Measurements from ENCODE around the gene LTB4R2.

The LTB4R2 gene

DNA sequence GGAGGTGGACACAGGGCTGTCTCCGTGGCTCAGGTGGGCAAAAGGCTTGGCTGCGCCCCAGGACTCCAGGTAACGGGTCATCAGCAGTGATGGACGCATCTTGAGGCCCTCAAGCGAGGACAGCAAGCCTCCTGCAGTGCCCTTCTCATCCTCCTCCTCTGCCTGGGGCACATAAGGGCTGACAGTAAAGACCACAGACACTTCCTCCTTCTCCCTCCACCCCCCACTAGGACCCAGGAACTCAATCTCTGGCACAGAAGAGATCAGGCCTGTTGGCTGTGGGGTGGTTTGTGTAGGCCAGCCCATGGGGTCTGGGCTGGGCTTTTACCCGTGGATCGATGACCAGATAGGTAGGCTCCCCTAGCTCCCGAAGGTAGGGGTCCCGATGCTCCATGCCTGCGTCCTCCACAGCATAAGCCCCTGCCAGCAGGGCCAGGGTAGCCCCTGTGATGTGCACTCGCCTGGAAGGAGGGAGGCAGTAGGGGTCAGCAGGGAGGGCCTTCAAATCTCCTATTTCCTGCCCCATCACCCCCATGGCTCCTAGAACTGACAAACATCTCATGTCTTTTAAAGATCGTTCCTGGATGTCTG lies 19.2 kb downstream of the LTB4R2 start:
- no peak for DNase-seq (ENCODE audit: low read depth)
- TF ChIP-seq, protein P1, sequence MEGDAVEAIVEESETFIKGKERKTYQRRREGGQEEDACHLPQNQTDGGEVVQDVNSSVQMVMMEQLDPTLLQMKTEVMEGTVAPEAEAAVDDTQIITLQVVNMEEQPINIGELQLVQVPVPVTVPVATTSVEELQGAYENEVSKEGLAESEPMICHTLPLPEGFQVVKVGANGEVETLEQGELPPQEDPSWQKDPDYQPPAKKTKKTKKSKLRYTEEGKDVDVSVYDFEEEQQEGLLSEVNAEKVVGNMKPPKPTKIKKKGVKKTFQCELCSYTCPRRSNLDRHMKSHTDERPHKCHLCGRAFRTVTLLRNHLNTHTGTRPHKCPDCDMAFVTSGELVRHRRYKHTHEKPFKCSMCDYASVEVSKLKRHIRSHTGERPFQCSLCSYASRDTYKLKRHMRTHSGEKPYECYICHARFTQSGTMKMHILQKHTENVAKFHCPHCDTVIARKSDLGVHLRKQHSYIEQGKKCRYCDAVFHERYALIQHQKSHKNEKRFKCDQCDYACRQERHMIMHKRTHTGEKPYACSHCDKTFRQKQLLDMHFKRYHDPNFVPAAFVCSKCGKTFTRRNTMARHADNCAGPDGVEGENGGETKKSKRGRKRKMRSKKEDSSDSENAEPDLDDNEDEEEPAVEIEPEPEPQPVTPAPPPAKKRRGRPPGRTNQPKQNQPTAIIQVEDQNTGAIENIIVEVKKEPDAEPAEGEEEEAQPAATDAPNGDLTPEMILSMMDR (IDR thresholded peaks at IDR 0.05; ENCODE audit: control insufficient read depth, extremely low read depth, insufficient read depth), result no peak
- H3K4me3 ChIP-seq (ENCODE audit: low read depth, low read length), result no peak overlapping the region

DNA sequence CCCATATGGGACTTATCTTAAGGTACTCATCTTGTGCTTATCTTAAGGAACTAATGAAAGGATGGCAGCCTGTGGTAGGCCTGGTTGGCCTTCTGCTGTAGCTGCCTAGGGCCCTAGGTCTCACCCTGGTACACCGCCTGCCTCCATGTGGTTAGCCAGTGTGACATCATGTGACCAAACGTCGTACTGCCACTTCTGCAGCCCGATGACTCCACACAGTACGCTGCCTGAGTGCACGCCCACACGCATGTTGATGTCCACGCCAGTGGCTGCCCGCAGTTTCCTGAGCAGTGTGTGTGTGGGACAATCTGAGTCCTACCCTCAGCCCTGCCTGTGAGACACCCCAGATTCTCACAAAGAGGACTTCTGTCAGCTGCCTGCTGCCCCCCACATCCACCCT lies 19.8 kb downstream of the LTB4R2 start:
- no peak for DNase-seq (ENCODE audit: low read depth)
- no peak overlapping the region for H3K4me3 ChIP-seq (ENCODE audit: low read depth, low read length)
- TF ChIP-seq, protein P1 (IDR thresholded peaks at IDR 0.05; ENCODE audit: control insufficient read depth, extremely low read depth, insufficient read depth), result no peak

DNA sequence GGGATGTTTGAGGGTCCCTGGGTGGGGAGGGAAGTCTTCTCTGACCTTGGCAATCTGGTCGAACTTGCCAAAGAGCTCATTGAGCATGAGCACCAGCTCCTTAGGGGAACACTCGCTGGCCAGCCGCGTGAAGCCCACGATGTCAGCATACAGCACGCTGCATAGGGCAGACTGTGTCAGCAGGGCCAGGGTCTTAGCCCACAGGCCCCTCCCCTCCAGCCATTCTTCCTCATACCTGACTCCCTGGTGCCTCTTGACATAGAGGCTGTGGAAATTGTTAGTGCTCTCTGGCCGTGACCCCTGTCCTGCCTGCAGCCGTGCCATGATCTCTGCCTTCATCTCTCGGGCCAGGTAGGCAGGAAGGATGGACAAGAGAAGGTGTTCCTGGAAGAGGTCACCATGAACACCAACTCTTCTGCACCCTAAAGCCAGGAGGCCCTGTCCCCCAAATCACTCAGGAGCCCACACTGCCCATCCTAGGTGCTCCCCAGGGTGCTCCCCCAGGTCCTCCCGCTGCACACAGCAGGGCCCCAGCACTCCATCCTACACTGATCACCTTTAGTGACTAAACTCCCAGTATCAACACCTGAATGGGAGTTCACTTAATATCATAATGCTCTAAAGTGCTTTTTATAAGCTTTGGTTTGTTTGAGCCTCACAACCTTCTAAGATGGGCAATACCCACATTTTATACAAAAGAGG lies 21.2 kb downstream of the LTB4R2 start:
- no peak overlapping the region for H3K4me3 ChIP-seq (ENCODE audit: low read depth, low read length)
- TF ChIP-seq, protein P1 (IDR thresholded peaks at IDR 0.05; ENCODE audit: control insufficient read depth, extremely low read depth, insufficient read depth), result no peak
- DNase-seq (ENCODE audit: low read depth), result no peak

DNA sequence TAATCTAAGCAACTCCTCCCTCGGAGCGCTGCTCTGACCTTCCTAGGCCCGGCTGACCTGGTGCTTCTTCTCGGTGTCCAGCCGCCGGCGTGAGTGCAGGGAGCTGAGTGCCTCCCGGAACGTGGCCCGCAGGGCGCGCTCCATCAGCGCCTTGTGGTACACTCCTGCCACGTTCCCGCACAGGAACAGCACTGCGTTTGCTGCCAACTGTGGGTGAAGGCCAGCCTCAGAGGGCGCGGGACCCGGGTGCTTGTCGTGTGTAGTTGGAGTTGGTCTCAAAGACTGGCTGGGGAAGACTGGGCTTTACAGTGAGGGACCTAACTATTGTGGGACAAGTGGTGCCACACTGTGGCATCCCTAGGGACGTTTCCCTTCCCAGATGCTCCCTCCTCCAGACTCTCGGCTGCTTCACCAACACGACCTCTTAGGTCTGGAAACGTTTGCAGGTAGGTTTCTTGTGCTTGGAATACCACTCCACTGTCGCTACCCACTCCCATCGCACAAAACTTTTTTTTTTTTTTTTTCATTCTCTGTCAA lies 21.9 kb downstream of the LTB4R2 start:
- TF ChIP-seq, protein P1 (IDR thresholded peaks at IDR 0.05; ENCODE audit: control insufficient read depth, extremely low read depth, insufficient read depth), result no peak
- no peak for DNase-seq (ENCODE audit: low read depth)
- H3K4me3 ChIP-seq (ENCODE audit: low read depth, low read length), result no peak overlapping the region

DNA sequence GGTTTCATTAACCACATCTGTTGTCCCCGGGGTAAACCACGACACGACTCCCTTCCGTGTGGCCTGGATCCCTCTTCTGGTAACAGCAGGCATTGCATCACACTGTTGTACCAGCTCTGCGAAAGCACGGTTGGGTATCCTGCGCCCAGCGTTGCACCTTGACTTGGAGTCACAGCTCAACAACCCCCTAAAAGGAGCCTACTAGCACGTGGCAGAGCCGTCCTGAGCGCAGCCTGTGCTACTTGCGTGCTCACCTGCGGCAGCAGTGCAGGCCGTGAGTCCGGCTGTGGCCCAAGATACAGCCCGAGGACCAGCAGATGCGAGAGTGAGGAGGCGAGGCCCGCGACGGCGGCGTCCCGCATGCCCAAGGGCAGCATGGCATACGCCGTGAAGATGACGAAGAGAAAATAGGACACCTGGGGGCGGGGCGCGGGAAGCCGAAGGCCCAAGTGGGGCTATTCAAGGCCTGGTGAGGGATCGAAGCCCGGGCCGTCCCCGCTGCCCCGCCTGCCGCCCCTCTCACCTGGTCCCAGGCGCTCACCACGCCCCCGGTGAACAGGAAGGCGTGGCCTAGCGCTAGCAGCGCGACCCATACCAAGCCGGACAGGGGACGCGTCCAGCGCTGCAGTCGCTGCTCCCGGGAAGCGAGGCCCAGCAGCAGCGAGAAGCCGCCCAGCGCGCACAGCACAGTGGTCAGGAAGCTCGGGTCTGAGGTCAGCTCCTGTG lies 22.5 kb downstream of the LTB4R2 start:
- DNase-seq (ENCODE audit: low read depth), result no peak
- TF ChIP-seq, protein P1 (IDR thresholded peaks at IDR 0.05; ENCODE audit: control insufficient read depth, extremely low read depth, insufficient read depth), result peak; percentile 64
- H3K4me3 ChIP-seq (ENCODE audit: low read depth, low read length), result no peak overlapping the region

DNA sequence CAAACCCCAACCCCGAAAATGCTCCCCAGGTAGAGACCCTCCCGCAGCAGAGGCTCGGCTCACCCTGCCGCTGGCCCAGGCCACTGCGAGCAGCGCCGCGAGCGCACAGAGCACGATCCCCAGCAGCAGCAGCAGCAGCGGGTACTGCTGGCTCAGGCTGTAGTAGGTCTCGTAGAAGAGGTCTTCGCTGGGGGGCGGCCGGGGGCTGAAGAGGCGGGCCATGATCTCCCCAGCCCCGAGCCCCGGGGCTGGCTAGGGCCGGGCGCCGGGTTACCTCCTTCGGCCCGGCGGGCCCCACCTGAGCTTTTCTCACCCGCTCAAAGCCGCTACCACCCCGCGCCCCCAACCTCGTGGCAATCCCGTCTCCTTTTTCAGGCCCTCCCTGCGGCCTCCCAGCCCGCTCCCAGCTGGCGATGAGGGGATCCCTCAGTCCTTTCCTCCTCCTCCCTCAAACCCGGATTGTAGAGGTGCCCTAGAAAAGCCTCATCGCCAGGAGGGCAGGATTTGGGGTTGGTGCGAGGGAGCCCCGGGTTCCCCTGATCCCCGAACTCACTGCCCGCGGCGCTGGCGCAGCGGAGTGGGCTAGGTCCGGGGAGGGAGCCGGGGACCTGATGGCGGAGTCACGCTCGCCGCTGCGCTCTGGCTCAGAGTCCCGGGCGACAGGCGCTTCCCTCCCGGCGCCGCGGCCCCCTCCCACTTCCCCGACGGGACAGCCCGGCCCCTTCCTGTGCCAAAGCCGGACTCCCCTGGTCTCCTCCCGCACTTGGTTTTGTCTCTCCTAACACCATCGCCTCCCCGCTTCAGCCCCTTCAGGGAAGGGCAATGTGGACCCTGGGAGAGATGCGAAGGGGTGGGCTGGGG lies 24.7 kb downstream of the LTB4R2 start, which contains the start of gene ADCY4:
ADCY4 (minus strand) TSS at position 641 of the 861 bp plus-strand sequence; CDS start at position 222, 419 bp downstream.
- no peak for DNase-seq (ENCODE audit: low read depth)
- no peak within 1 kb of the TSS for H3K4me3 ChIP-seq (ENCODE audit: low read depth, low read length)
- TF ChIP-seq, protein P1 (IDR thresholded peaks at IDR 0.05; ENCODE audit: control insufficient read depth, extremely low read depth, insufficient read depth), result no peak

All from LNCaP clone FGC (cell line).